Trophoblast cell (in vitro differentiated cells and primary cell): Measurements from ENCODE around the gene SPATA21.

ENCODE experiments used
- DNase-seq, 2 donors: peaks; one replicate each; pipeline ENCODE4 v3.0.0-alpha.2; 2016
- H2AFZ ChIP-seq: 2 replicates; pipeline ENCODE4 v1.6.1; 2013; ENCODE audit warnings: low read length, moderate library complexity, mild to moderate bottlenecking; ENCODE audit not compliant: insufficient read depth, poor library complexity
- H2AK5ac ChIP-seq: 2 replicates; pipeline ENCODE4 v1.6.1; 2013; ENCODE audit warnings: mild to moderate bottlenecking, low read length
- H2BK120ac ChIP-seq: 2 replicates; pipeline ENCODE4 v1.6.1; 2013; ENCODE audit warnings: low read length, mild to moderate bottlenecking, moderate library complexity; ENCODE audit not compliant: insufficient read depth, poor library complexity
- H2BK12ac ChIP-seq: 2 replicates; pipeline ENCODE4 v1.6.1; 2013; ENCODE audit warnings: mild to moderate bottlenecking, low read length, moderate library complexity
- H2BK5ac ChIP-seq: 2 replicates; pipeline ENCODE4 v1.6.1; 2013; ENCODE audit warnings: low read length, low read depth, moderate library complexity, mild to moderate bottlenecking; ENCODE audit not compliant: poor library complexity
- H3K14ac ChIP-seq: 2 replicates; pipeline ENCODE4 v1.6.1; 2013; ENCODE audit warnings: mild to moderate bottlenecking, low read length
- H3K18ac ChIP-seq: 2 replicates; pipeline ENCODE4 v1.6.1; 2013; ENCODE audit warnings: mild to moderate bottlenecking, low read length
- H3K23ac ChIP-seq: 2 replicates; pipeline ENCODE4 v1.6.1; 2013; ENCODE audit warnings: low read length
- H3K27ac ChIP-seq: 2 replicates; pipeline ENCODE4 v1.5.1; 2013; ENCODE audit warnings: low read depth, mild to moderate bottlenecking, inconsistent platforms, low read length, moderate library complexity
- H3K27me3 ChIP-seq: 2 replicates; pipeline ENCODE4 v1.6.1; 2013; ENCODE audit warnings: inconsistent platforms, mild to moderate bottlenecking, low read length, moderate library complexity; ENCODE audit not compliant: insufficient read depth
- H3K36me3 ChIP-seq, 2 experiments: 1 replicate in 1 of 2; 2 replicates in 1 of 2; pipeline ENCODE4 v1.6.1; 2013; ENCODE audit warnings: low read length in 2 of 2, mild to moderate bottlenecking in 2 of 2, moderate library complexity in 1 of 2; ENCODE audit not compliant: insufficient read depth in 2 of 2, control insufficient read depth in 1 of 2
- H3K4ac ChIP-seq: 2 replicates; pipeline ENCODE4 v1.6.1; 2013; ENCODE audit warnings: low read depth, mild to moderate bottlenecking, low read length, moderate library complexity
- H3K4me1 ChIP-seq, 2 experiments: 1 replicate in 1 of 2; 2 replicates in 1 of 2; pipeline ENCODE4 v1.6.1; 2013; ENCODE audit warnings: low read length in 2 of 2, mild to moderate bottlenecking in 2 of 2, moderate library complexity in 1 of 2; ENCODE audit not compliant: insufficient read depth in 2 of 2, control insufficient read depth in 1 of 2
- H3K4me2 ChIP-seq: 2 replicates; pipeline ENCODE4 v1.6.1; 2013; ENCODE audit warnings: inconsistent platforms, mild to moderate bottlenecking, low read length, moderate library complexity
- H3K4me3 ChIP-seq: 2 replicates; pipeline ENCODE4 v1.5.1; 2013; ENCODE audit warnings: mild to moderate bottlenecking, low read depth, low read length, inconsistent platforms
- H3K79me1 ChIP-seq: one replicate; pipeline ENCODE4 v1.6.1; 2013; ENCODE audit warnings: low read length
- H3K79me2 ChIP-seq: 2 replicates; pipeline ENCODE4 v1.6.1; 2013; ENCODE audit warnings: low read length, mild to moderate bottlenecking; ENCODE audit not compliant: control insufficient read depth, insufficient read depth, poor library complexity
- H3K9ac ChIP-seq: 2 replicates; pipeline ENCODE4 v1.6.1; 2013; ENCODE audit warnings: mild to moderate bottlenecking, low read length
- H3K9me3 ChIP-seq: 2 replicates; pipeline ENCODE4 v1.6.1; 2013; ENCODE audit warnings: low read depth, mild to moderate bottlenecking, control low read depth, inconsistent platforms, low read length; ENCODE audit not compliant: insufficient read depth
- H4K12ac ChIP-seq: 2 replicates; pipeline ENCODE4 v1.6.1; 2013; ENCODE audit warnings: low read depth, mild to moderate bottlenecking, low read length, moderate library complexity
- H4K8ac ChIP-seq: 2 replicates; pipeline ENCODE4 v1.6.1; 2013; ENCODE audit warnings: low read depth, mild to moderate bottlenecking, low read length, moderate library complexity
- H4K91ac ChIP-seq: one replicate; pipeline ENCODE4 v1.6.1; 2013; ENCODE audit warnings: low read depth, mild to moderate bottlenecking, low read length, moderate library complexity
- WGBS: extraction: QIAGEN DNeasy Blood & Tissue Kit; methylation state at CpG from one replicate; pipeline ENCODE4 v1.1.7; 2013; ENCODE audit warnings: missing lambda C conversion rate; ENCODE audit not compliant: insufficient read length, insufficient coverage; ENCODE audit errors: extremely low coverage; 5-methylcytosine and 5-hydroxymethylcytosine counted together

SPATA21 gene

GRCh38 chr1:16450863-16451481, 13.7 kb upstream of the SPATA21 start:
- H3K23ac ChIP-seq: no peak overlapping the region
- H4K91ac ChIP-seq: no peak overlapping the region
- H3K79me1 ChIP-seq: no peaks in the 10 kb centered on the region
- no peak overlapping the region for H3K14ac ChIP-seq
- H3K18ac ChIP-seq: no peak overlapping the region
- no peak for DNase-seq
- H3K4me2 ChIP-seq: no peak overlapping the region
- H2AK5ac ChIP-seq: no peak overlapping the region
- H2BK120ac ChIP-seq: no peak overlapping the region
- no peak overlapping the region for H3K9ac ChIP-seq
- H4K12ac ChIP-seq: no peak overlapping the region
- H3K27ac ChIP-seq: no peak overlapping the region
- peaks cover 64 to 75% of the 10 kb centered on the region in 2 experiments for H3K36me3 ChIP-seq
- no peaks in the 10 kb centered on the region for H3K79me2 ChIP-seq
- H2BK5ac ChIP-seq: no peak overlapping the region
- H3K4me1 ChIP-seq: no peaks in the 10 kb centered on the region
- H2AFZ ChIP-seq: no peak overlapping the region
- H3K27me3 ChIP-seq: no peaks in the 10 kb centered on the region
- no peak overlapping the region for H3K4me3 ChIP-seq
- WGBS: no CpG with 5 or more reads among the region's 6 CpGs
- H3K9me3 ChIP-seq: no peaks in the 10 kb centered on the region
- H4K8ac ChIP-seq: no peak overlapping the region
- H2BK12ac ChIP-seq: no peak overlapping the region
- H3K4ac ChIP-seq: no peak overlapping the region

DNA sequence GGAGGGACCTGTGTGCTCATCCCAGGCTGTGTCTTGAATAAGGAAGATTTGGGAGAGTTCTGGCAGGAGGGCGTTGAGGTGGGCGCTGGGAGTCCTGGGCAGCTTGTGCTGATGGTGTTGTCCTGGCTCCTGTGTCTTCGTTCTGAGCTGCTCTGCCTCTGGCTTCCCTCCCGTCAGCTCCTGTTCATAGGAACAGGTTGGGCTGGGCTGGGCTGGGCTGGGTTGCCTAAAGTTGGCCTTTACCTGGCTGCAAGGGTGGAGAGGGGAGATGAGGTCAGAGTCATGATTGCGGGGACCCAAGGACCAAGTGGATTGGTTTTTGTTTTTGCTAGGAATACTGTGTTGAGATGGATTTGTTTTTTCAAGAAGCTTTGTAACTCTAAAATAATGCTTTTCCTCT, 12.4 kb upstream of the SPATA21 start:
- Histone ChIP-seq H3K9ac (no peak overlapping the region), H3K14ac (no peak overlapping the region), H3K4me2 (no peak overlapping the region), H2BK5ac (no peak overlapping the region), H4K91ac (no peak overlapping the region), H2BK12ac (no peak overlapping the region), H3K23ac (no peak overlapping the region), H2BK120ac (no peak overlapping the region), H3K9me3 (no peaks in the 10 kb centered on the region), H3K4ac (no peak overlapping the region), H4K8ac (no peak overlapping the region), H3K79me2 (no peaks in the 10 kb centered on the region), H3K27ac (no peak overlapping the region), H3K79me1 (no peaks in the 10 kb centered on the region), H3K36me3 (peaks cover 68 to 72% of the 10 kb centered on the region in 2 experiments), H2AK5ac (no peak overlapping the region), H3K4me1 (no peaks in the 10 kb centered on the region), H3K4me3 (no peak overlapping the region), H2AFZ (no peak overlapping the region), H3K18ac (no peak overlapping the region), H4K12ac (no peak overlapping the region), H3K27me3 (no peaks in the 10 kb centered on the region)
- WGBS: no CpG with 5 or more reads among the region's 5 CpGs
- no peak for DNase-seq

- Histone ChIP-seq H3K27me3 (no peaks in the 10 kb centered on the region), H4K91ac (no peak overlapping the region), H3K79me1 (no peaks in the 10 kb centered on the region), H2BK12ac (no peak overlapping the region), H3K4me1 (no peaks in the 10 kb centered on the region), H3K18ac (no peak overlapping the region), H3K79me2 (no peaks in the 10 kb centered on the region), H4K8ac (no peak overlapping the region), H3K4me3 (no peak overlapping the region), H3K27ac (no peak overlapping the region), H2BK5ac (no peak overlapping the region), H3K14ac (no peak overlapping the region), H4K12ac (no peak overlapping the region), H3K9me3 (no peaks in the 10 kb centered on the region), H3K9ac (no peak overlapping the region), H2AFZ (no peak overlapping the region), H3K4me2 (no peak overlapping the region), H3K36me3 (peaks cover 70 to 77% of the 10 kb centered on the region in 2 experiments), H2BK120ac (no peak overlapping the region), H3K4ac (no peak overlapping the region), H2AK5ac (no peak overlapping the region), H3K23ac (no peak overlapping the region)
- no peak for DNase-seq
- WGBS: no CpG with 5 or more reads among the region's 4 CpGs
Measured at GRCh38 chr1:16449065-16449464, 11.8 kb upstream of the SPATA21 start.

DNA sequence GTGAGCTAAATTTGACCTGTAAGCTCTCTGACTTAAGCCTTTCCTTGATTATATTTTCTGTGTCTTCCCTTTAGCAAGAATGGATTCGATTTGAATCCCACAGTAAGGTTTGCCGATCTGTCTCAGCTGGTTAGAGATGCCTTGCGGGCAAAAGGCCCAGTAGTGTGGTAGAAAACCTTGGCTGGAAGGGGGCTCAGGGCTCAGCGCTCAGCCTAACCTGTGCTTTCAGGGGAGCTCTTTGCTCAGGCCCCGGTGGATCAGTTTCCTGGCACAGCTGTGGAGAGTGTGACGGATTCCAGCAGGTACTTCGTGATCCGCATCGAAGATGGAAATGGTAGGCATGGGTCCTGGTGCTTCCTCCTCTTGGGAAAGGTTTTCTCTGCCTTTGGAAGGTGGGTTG, 10.4 kb upstream of the SPATA21 start:
- no peak overlapping the region for H3K14ac ChIP-seq
- WGBS: no CpG with 5 or more reads among the region's 9 CpGs
- no peak for DNase-seq

More for the DNA sequence above, 10.4 kb upstream of the SPATA21 start:
- Histone ChIP-seq H3K4me2 (no peak overlapping the region), H2AK5ac (no peak overlapping the region), H2BK120ac (no peak overlapping the region), H3K4me1 (no peaks in the 10 kb centered on the region), H2AFZ (no peak overlapping the region), H3K9me3 (no peaks in the 10 kb centered on the region), H3K27me3 (no peaks in the 10 kb centered on the region), H2BK12ac (no peak overlapping the region), H3K27ac (no peak overlapping the region), H3K18ac (no peak overlapping the region), H4K12ac (no peak overlapping the region), H3K36me3 (peaks cover 76 to 79% of the 10 kb centered on the region in 2 experiments), H3K9ac (no peak overlapping the region), H4K91ac (no peak overlapping the region), H3K4ac (no peak overlapping the region), H3K79me1 (no peaks in the 10 kb centered on the region), H3K79me2 (no peaks in the 10 kb centered on the region), H4K8ac (no peak overlapping the region), H2BK5ac (no peak overlapping the region), H3K23ac (no peak overlapping the region), H3K4me3 (no peak overlapping the region)
